CD1c-positive myeloid dendritic cell (primary cell): Measurements from ENCODE around the gene SLC25A23.
A peak's percentile ranks its signal among the peaks of the same experiment; 100 is the strongest.

Experiments used
- DNase-seq: peaks from one replicate; pipeline ENCODE4 v3.0.0-alpha.2; 2016; ENCODE audit errors: extremely low spot score

The SLC25A23 gene

DNA sequence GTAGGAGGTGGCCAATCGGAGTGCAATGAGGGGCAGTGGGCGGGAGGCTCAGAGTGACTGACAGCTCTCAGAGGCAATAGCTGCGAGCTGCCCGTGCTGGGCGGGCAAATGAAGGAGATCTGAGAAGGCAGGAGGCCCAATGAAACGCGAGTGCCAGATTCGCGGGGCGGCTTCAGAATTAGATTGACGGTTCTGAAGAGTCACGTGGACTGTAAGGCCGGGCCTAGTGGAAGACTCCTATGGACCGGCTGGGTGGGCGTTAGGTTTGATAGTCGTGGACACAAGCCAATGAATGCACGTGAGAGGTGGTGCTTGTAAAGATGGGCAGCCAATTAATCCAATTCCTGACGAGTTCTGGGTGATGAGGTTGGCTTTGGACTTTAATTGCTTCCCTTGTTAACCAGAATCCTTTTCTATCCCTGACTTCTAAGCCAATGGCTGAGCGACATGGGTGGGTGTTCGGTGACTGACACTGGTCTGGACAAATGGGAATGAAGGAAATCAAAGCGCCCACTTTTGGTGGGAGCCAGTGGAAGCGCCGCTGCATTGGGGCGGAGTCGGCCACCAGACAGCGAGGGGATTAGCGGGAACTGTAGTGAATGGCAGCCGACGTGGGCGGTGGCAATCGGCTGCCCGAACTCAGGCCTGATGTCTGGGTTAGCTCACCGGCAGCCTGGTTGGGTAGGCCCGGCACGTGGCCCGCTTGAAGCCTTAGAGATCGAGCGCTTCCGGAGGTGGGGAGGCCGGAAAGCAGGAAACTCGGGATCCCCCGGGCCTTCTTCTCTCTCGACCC, 34.5 kb downstream of the SLC25A23 start:
- DNase-seq = peak; percentile 100

DNA sequence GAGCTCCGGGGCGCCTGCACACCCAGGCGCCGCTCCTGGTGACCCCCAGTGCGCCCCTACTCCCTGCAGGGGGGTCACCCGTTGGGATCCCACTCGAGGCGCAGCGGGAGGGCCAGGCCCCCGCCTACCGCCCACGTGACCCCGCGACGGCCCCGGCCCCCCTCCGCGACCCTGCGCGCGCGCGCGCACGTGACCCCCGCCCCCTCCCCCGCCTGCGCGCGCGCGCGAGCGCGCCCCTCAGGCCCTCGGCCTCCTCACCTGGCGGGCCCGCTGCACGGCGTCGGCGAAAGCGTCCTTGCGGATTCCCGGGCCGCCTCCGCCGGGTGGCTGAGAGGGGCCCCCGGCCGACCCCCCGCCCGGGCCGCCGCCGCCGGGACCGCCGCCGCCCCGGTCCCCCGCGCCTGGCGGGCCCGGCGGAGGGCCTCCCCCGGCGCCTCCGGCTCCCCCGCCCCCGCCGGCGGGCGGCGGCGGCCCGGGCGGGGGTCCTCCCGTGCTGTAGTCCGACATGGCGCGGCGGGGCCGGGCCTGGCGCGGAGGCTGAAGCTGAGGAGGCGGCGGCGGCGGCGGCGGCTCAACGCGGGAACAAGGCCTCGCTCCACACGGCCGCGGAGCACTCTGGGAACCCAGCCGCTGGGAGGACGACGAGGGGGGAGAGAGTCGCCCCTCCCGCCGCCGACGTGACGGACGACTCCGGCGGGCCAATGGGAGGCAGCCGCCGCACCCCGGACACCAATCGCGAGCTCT, 35.2 kb downstream of the SLC25A23 start, which contains the start of gene KHSRP:
TSS of gene KHSRP (minus strand) at position 617 of the 744 bp plus-strand sequence. CDS start at position 507, 110 bp downstream.
- peak; percentile 13 for DNase-seq

DNA sequence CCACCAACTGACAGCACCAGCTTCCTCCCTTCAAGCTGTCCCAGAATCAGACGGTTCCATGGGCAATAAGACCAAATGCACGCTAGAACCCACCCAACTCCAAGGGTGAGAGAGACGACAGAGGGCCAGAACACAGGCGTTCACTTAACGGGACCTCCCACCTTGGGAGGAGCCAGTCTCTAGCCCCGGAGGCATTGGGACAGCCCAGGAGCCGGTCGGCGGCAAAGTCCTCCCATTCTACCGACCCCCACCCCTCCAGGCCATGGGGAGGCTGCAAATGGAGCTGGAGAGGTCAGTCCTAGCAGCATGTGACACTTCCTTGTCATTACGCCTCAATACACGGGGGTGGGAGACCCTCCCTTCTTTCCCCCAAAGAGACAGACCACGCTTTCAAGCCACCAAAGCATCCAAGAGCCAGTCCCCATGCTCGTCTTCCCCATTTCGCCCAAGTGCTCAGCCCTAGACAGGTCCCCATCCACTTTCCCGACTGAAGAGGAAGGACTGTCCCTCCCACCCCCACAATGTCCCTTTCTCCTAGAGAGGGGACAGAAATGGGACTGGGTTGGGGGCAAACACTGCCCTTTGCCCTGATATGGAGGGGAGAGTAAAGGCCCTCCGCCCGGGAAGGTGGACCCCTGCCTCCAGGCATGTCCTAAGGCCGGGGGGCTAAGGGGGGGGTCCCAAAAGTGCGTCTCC, 35.9 kb downstream of the SLC25A23 start:
- DNase-seq = peak; percentile 66

DNA sequence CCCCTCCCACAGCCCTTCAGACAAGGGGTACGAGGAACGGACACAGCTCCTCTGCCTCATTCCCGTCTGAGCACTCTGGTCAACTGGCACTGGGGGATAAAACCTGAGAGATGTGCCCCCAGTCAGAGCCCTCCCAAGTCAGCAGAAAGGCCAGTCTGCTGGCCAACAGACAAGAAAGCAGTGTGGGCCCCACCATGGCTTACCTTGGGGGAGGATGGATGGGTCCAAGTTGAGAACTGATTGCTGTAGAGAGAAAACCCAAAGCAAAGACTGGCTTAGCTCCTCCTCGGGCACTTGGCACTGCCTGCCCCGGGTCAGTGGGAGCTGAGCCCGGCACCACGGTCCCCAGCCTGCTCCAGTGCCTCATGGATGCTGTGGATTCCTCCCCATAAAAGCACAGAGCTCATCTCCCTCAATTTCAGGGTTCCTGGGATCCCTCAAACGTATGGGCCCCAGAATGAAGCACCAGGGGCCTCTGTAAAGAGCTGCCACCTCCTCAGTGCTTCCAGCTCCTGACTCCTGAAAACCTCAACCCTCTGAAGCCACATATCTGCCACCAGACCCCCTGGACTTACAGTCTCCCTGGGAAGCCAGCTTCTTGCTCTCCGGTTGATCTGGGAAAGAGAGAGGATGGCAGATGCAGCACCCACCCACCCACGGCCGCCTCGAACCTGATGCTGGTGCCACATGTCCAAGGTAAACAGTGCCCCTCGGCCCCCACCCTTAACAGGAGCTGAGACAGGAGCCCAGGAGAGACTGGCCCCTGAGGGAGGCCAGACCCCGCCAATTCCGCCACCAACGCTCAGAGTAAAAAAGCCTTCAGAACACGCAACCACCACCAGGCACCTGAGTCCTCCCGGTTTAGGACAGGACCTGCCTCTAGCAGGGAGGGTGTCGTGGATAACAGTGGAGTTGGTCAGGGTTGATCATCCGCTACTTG, 38.2 kb downstream of the SLC25A23 start:
- DNase-seq = no peak

DNA sequence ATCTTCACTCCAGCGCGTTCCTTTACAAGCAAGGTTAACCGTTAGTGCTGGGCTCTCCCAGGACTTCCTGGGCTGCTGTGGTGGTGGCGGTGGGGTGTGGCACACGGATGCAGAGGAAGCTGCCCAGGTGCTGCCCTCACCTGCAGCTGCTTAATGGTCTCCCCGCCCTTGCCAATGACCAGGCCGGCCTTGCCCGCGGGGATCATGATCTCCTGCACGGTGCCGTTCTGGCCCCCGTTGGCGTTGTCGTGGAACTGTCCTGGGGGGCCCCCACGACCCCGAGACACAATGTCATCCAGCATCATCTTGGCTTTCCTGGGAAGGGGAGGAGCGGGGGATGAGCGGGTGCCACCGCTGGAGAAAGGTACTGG, 41.0 kb downstream of the SLC25A23 start:
- DNase-seq = no peak

DNA sequence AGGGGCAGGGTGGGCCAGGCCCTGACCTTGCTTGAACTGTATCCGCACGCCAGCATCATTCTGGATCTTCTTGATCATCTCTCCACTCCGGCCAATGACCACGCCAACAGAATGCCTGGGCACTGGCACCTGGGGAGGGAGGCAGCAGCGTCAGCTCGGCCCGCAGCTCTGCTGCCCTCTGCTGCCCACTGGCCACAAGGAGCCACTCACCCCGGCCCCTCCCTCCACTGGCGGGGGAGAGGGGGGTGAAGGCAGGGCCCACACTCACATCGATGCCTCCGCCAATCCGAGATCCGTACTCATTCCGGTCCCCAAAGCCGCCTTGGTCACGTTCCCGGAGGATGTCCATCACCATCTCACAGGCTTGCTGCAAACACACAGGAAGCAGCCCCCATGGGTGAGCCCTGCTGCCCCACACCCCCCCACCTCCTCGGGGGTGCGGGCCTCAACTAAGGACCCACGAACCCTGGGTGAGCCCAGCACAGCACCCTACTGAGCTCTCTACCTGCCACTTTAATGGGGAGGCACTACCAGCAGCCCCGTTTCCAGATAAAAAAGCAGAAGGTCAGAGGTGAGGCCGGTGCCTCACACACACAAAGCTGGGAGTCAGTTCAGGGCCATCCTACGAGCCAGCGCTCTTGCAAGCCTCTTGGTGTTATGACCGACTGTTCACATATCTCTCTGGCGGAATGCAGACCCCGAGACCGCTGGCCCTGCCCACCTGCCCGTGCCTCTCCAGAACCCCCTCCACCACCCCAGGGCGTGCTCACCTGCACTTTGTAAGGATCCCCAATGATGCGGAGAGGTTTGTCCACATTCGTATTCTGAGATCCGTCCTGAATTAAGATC, 41.7 kb downstream of the SLC25A23 start:
- DNase-seq = no peak

DNA sequence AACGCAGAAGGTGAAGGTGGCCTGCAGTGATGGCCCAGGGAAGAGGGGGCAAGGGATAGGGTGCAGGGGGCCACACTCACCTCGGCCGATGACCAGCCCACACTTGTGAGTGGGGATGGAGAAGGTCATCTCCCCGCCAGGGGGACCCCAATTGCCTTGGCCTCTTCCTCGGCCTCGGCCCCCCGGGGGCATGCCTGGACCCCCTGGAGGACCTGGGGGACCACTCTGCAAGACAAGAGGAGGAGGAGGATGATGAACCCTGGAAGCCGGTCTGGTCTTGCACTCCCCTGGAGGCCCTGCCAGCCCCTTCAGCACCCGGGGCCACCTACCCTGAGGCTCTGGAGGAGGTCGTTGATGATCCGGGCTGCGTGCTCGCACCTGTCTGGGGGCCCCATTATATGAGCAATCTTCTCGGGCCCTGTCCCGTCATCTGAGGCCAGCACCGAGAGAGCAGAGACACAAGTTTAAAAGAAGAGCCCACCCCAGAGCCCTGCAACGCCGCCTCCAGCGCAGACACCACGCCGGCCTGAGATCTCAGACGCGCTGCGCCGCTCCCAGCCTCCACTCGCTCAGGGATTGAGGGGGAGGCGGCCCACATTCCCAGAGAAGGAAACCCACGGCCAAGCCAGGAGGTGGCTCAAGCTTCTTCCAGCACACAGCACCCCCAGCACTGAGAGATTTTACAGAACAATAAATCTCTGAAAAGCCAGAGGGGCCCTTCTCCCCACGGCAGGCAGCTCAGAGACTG, 42.8 kb downstream of the SLC25A23 start:
- no peak for DNase-seq

DNA sequence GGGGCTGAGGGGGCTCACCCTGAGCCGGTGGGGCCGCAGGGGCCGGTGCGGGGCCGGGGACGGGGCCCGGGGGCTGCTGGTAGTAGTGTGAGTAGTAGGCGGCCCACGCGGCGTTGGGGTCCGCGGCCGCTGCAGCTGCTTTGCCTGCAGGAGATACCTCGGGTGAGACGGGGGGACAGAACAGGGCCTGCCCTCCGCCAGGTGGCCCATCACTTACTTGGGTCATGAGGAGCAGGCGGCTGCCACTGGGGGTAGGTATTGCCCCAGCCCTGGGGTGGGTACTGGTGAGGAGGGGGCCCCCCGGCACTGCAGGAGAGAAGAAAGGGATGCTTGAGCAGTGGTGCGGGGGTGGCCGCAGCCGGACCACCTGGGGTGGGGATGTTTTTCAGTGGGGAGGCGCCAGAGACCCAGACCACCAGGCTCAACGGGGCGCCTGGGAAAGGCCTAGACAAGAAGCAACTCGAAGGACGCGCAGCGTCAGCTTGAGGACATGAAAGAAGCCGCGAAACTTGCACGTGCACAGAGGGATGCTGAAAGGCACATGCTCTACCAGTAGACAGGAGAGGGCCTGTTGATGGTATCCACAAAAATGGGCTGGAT, 43.9 kb downstream of the SLC25A23 start:
- no peak for DNase-seq

DNA sequence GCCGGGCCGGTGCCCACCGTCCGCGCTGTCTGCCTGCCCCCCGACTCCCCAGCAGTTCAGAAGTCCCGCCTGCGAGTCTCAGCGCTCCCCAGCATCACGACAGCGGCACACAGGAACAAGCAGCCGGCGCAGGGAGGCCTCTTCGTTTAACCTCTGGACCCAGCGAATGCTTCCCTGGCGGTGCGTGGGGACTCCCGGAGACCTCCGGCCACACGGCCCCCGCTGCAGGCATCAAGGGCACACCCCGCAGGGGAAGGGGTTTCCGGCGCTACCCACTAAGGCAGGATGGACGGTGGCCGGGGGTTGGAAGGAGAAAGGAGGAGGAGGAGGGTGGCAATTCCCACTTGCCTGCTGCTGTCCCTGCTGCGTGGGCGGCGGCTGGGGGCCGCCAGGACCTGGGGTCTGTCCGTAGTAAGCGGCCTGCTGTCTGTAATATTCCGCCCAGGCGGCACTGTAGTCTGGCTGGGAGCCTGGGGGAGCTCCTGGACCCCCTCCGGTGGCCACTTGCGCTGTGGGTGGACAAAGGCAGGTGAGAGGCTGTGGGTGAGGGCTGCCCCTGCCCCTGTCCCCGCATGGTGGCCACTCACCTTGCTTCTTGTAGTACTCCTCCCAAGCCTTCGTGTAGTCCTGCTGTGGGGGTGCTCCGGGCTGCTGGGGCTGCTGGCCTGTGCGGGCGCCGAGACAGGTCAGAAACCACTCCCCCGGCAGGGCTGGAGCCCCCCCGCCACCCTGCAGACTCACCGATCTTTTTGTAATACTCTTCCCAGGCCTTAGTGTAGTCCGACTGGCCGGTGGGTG, 44.6 kb downstream of the SLC25A23 start:
- no peak for DNase-seq

DNA sequence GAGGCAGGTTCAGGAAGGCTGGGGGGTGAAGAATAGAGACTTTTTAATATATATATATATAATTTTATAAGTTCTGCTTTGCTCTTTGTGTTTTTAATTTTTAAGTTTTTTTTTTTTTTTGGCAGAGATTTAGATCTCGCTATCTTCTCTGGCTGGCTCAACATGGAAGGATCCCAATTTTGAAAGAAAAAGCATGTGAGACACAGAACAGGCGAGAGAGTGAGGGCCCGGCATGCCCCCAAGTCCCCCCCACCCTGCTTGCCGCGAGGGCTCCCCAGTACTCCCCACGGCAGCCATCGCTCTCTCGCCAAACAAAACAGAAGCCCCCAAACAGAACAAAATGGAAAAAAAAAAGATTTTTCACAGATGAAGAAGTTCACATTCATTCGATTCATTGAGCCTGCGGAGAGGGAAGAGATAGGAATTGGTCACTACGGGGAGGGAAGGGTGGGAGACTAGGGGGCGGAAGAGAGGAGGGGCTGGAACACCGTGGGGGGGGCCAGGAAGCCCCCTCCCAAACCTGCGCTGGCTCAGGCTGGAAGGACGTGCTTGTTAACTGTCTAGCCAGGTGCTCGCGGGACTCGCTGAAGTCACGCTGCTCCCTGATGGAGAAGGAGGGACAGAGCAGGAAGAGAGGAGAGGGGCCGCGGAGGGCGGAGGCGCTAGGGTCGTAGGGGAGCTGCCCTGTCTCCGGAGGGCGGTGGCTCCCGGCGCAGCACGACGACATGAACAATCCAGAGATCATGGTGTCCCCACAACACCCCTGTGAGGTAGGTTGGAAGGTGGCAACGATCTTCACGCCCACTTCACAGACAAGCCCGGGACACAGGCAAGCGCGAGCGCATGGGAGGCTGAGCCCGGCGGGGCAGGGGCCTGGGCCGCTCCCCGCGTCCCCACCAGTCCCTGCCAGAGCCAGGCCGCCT, 45.6 kb downstream of the SLC25A23 start:
- no peak for DNase-seq

DNA sequence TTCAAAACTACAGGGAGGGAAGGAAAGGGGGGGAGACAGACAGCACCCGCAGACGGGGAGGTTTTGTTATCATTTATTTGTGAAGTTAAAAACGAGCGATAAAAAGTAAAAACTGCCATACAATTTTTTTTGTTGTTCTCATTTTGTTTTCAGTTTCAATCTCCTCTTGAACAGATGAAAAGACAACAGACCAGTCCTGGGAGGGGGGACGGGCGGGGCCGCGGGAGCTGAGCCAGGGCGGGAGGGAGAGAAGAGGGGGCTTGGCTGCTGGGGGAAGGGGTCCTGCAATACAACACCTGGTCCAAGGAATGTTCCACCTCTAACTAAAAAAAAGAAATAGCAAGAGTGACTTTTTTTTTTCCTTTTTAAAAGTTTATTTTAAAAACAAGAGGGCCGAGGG, 46.3 kb downstream of the SLC25A23 start:
- DNase-seq = no peak

DNA sequence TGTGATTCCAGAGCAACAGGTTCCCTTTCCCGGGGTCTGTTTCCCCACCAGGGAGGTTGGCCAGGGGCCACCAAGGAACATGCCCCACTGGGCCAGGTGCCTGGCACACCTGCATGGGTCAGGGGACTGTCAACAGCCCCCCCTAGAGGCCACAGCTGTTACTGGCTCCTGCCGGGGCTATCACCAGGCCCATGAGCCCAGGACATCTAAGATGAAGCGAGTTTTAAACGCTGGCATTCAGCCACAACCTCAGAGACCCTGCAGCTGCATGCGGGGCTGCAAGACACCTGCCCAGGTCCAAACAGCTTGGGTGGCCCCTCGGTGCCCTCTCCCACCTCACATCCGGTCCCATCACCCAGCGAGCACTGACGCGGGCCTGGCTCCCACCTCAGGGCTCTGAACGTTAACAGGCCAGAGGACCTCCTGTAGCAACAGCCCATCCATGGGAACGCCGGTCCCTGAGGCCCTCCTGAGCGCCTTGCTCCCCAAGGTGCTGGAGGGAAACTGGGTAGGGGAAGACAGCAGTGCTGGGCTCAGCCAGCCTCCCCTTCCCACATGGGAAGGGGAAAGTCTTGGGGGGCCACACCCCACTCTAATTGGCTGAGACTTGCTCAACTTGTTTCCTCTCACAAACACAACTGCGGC, 47.0 kb downstream of the SLC25A23 start:
- no peak for DNase-seq

DNA sequence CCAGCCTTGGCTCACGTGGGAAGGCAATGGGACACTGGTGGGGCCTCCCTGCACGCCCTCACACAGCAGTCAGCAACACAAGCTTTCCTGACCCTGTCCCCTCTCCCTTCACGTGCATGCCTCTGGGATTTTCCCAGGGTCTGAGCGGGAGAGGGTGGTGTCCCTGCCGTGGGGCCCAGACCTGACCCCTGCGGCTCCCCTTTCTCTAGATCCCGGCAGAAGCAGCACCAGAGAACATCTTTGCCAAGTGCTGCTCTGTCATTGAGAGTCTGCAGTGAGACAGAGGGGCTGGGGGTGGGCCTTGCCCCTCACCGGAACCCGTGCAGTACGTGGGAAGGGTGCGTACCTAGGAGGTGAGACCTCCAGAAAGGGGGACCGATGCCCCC, 47.5 kb downstream of the SLC25A23 start:
- DNase-seq = no peak

DNA sequence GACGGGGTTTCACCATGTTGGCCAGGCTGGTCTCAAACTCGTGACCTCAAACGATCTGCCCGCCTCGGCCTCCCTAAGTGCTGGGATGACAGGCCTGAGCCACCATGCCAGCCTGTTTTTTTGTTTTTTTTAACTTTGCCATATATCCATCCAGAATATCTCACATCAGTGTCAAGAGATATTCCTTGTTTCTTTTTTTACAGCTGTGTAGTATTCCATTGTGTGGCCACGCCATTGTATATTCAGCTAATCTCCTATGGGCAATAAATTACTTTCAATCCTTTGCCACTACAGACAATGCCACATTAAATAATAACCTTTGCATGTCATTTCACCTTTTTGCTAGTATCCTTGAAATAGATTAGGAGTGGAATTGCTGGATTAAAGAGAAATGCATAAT, 50.2 kb downstream of the SLC25A23 start:
- DNase-seq = no peak

DNA sequence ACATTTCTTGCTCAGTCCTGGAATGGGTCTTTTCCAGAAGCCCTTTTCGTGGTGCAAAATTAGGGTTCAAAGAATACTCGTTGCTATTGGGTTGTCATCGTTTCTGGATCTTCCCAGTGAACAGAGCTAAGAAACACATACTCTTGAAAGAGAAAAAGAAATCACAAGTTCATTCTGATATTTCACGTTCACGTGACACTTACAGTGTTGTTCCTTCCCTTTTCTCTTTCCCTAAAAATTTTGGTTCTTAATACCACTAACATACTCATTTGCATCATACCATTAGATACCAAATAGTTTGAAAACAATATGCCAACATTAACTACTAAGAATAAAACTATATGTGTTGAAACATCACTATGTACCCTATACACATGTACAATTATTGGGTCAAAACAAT, 53.2 kb downstream of the SLC25A23 start:
- peak; percentile 15 for DNase-seq

DNA sequence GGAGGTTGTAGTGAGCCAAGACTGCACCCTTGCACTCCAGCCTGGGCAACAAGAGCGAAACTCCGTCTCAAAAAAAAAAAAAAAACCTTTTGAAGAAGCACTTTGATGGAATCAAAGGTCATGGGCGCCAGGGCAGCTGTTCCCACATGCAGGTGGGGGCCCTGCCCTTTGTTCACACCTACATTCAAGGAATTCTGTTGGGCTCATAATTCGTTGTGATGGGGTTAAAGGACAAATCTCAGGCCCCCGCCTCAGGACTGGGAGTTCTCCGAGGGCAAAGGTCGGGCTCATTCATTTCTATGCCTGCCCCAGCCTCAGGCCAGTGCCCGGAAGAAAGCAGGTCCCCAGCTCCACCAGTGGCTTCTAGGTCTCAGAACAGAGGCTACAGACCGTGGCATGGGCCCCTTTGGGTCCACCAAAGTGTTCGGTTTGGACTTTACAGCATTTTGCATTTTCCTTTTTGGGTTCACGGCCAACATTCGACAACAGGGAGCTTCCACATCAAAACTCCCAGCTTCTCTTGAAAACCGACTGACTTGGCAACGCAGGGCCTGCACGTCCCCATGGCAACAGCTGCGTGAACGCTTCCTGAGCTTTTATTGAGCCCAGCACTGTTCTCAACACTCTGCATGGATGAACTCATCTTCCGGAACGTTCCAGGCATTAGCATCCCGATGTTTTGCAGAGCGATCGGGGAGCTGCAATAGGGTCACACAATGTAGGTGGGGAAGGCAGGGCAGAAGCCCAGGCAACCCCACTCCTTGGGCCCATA, 56.6 kb downstream of the SLC25A23 start:
- no peak for DNase-seq
